Measurements from ENCODE around the gene PRDM12.

PRDM12 gene

GRCh38 chr9:130668659-130669058, 4.3 kb downstream of the PRDM12 start:
- Histone ChIP-seq H3K4me2 (ENCODE audit: insufficient read depth, low read length) (no peak overlapping the region), H4K20me1 (ENCODE audit: insufficient read depth, low read length) (no peaks in the 10 kb centered on the region), H3K27ac (ENCODE audit: low read length) (no peak overlapping the region), H2AFZ (ENCODE audit: low read depth, low read length) (no peak overlapping the region), H3K27me3 (ENCODE audit: insufficient read depth, low read length, poor library complexity) (no peaks in the 10 kb centered on the region), H3K9ac (ENCODE audit: low read depth, low read length) (no peak overlapping the region), H3K4me1 (ENCODE audit: insufficient read depth, low read length) (no peaks in the 10 kb centered on the region), H3K36me3 (ENCODE audit: insufficient read depth, low read length) (no peaks in the 10 kb centered on the region), H3K79me2 (ENCODE audit: insufficient read depth, low read length) (no peaks in the 10 kb centered on the region), H3K9me3 (ENCODE audit: insufficient read depth, low read length, severe bottlenecking) (no peaks in the 10 kb centered on the region), H3K4me3 (ENCODE audit: low read depth in 1 of 2, low read length in 2 of 2) (no peak overlapping the region)
- no peak for TF ChIP-seq CTCF (IDR thresholded peaks at IDR 0.05; ENCODE audit: borderline replicate concordance, extremely low read depth, low read length, poor library complexity, severe bottlenecking)
- TF ChIP-seq EZH2 (IDR thresholded peaks at IDR 0.05; ENCODE audit: borderline replicate concordance, low read depth, low read length, severe bottlenecking): no peak
- ATAC-seq (ENCODE audit: insufficient read depth, low read depth): no peak
- no peak for DNase-seq

GRCh38 chr9:130669965-130670364, 5.6 kb downstream of the PRDM12 start:
- Histone ChIP-seq H3K4me2 (ENCODE audit: insufficient read depth, low read length) (no peak overlapping the region), H3K27me3 (ENCODE audit: insufficient read depth, low read length, poor library complexity) (no peaks in the 10 kb centered on the region), H3K79me2 (ENCODE audit: insufficient read depth, low read length) (no peaks in the 10 kb centered on the region), H4K20me1 (ENCODE audit: insufficient read depth, low read length) (no peaks in the 10 kb centered on the region), H3K9ac (ENCODE audit: low read depth, low read length) (no peak overlapping the region), H3K4me3 (ENCODE audit: low read depth in 1 of 2, low read length in 2 of 2) (no peak overlapping the region), H3K27ac (ENCODE audit: low read length) (no peak overlapping the region), H2AFZ (ENCODE audit: low read depth, low read length) (no peak overlapping the region), H3K4me1 (ENCODE audit: insufficient read depth, low read length) (no peaks in the 10 kb centered on the region), H3K36me3 (ENCODE audit: insufficient read depth, low read length) (no peaks in the 10 kb centered on the region), H3K9me3 (ENCODE audit: insufficient read depth, low read length, severe bottlenecking) (no peaks in the 10 kb centered on the region)
- no peak for TF ChIP-seq EZH2 (IDR thresholded peaks at IDR 0.05; ENCODE audit: borderline replicate concordance, low read depth, low read length, severe bottlenecking)
- no peak for TF ChIP-seq CTCF (IDR thresholded peaks at IDR 0.05; ENCODE audit: borderline replicate concordance, extremely low read depth, low read length, poor library complexity, severe bottlenecking)
- ATAC-seq (ENCODE audit: insufficient read depth, low read depth) (0 out of 3 replicates have a peak, but pooled peaks have one; percentile 5), DNase-seq (no peak)

GRCh38 chr9:130670644-130671043, 6.2 kb downstream of the PRDM12 start:
- DNase-seq: no peak
- no peaks in the 10 kb centered on the region for H4K20me1 ChIP-seq (ENCODE audit: insufficient read depth, low read length)
- no peaks in the 10 kb centered on the region for H3K4me1 ChIP-seq (ENCODE audit: insufficient read depth, low read length)
- H3K36me3 ChIP-seq (ENCODE audit: insufficient read depth, low read length): no peaks in the 10 kb centered on the region
- H3K9me3 ChIP-seq (ENCODE audit: insufficient read depth, low read length, severe bottlenecking): no peaks in the 10 kb centered on the region
- H3K27ac ChIP-seq (ENCODE audit: low read length): no peak overlapping the region
- TF ChIP-seq CTCF (IDR thresholded peaks at IDR 0.05; ENCODE audit: borderline replicate concordance, extremely low read depth, low read length, poor library complexity, severe bottlenecking) (no peak), EZH2 (IDR thresholded peaks at IDR 0.05; ENCODE audit: borderline replicate concordance, low read depth, low read length, severe bottlenecking) (no peak)
- H3K4me3 ChIP-seq (ENCODE audit: low read depth in 1 of 2, low read length in 2 of 2): no peak overlapping the region
- no peak overlapping the region for H3K4me2 ChIP-seq (ENCODE audit: insufficient read depth, low read length)
- no peaks in the 10 kb centered on the region for H3K79me2 ChIP-seq (ENCODE audit: insufficient read depth, low read length)
- no peak overlapping the region for H3K9ac ChIP-seq (ENCODE audit: low read depth, low read length)
- H2AFZ ChIP-seq (ENCODE audit: low read depth, low read length): no peak overlapping the region
- H3K27me3 ChIP-seq (ENCODE audit: insufficient read depth, low read length, poor library complexity): no peaks in the 10 kb centered on the region
- ATAC-seq (ENCODE audit: insufficient read depth, low read depth): no peak

- Histone ChIP-seq H3K4me2 (ENCODE audit: insufficient read depth, low read length) (no peak overlapping the region), H3K79me2 (ENCODE audit: insufficient read depth, low read length) (no peaks in the 10 kb centered on the region), H3K4me1 (ENCODE audit: insufficient read depth, low read length) (no peaks in the 10 kb centered on the region), H2AFZ (ENCODE audit: low read depth, low read length) (no peak overlapping the region), H3K4me3 (ENCODE audit: low read depth in 1 of 2, low read length in 2 of 2) (no peak overlapping the region), H4K20me1 (ENCODE audit: insufficient read depth, low read length) (no peaks in the 10 kb centered on the region), H3K9ac (ENCODE audit: low read depth, low read length) (no peak overlapping the region), H3K9me3 (ENCODE audit: insufficient read depth, low read length, severe bottlenecking) (no peaks in the 10 kb centered on the region), H3K27ac (ENCODE audit: low read length) (no peak overlapping the region), H3K36me3 (ENCODE audit: insufficient read depth, low read length) (no peaks in the 10 kb centered on the region), H3K27me3 (ENCODE audit: insufficient read depth, low read length, poor library complexity) (no peaks in the 10 kb centered on the region)
- DNase-seq: no peak
- TF ChIP-seq EZH2 (IDR thresholded peaks at IDR 0.05; ENCODE audit: borderline replicate concordance, low read depth, low read length, severe bottlenecking) (no peak), CTCF (IDR thresholded peaks at IDR 0.05; ENCODE audit: borderline replicate concordance, extremely low read depth, low read length, poor library complexity, severe bottlenecking) (no peak)
- no peak for ATAC-seq (ENCODE audit: insufficient read depth, low read depth)
These were observed 8.1 kb downstream of the PRDM12 start for GRCh38 chr9:130672466-130672865.

Data from DND-41 (cell line).